ENCODE measurements around the gene TTC27.

TTC27 gene

DNA sequence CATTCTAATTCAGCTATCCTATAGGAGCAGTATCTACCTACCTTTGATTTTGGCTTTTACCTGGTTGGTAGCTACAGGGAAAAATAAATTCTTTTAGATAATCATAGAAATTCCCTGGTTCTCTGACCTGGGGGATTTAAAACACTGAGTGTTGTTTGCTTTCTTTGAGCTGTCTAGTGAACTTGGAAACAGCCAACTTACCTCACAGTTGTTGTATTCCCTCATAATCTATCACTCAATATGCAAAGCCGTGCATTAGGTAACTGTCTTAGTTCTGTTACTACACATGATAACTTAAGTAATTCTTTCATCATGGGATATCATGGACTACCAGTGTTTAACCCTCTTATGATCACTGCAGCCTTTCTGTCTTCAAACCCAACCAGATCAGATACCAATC lies 127.8 kb downstream of the TTC27 start:
- no peak for DNase-seq (ENCODE audit: low read depth)

DNA sequence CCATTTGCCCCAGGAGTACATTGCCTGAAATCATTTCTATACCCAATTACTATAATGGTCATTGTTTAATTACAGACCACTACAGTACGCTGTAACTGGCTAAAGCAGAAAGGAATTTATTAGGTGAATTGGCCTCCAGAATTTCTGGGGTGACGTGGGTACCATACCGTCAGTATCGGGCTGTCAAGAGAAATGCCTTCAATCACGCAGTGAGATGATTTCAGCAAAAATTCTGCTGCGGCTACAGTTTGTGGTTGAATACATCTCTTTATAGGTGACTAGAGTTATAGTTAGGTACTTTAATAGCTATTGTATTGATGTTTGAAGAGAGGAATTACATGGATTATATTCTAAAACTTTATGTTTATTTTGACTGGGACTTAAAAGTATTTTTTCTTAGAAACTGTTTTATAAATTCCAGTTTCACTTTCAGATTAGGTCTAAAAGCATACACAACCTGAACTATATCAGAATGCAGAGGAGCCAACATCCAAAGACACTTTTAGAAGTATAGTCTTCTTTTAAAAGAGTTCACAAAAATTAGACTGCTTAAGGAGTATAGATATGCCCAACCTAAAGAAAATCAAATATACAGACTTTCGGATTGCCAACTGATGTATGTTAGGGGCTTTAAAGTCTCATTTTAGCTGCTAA lies 128.4 kb downstream of the TTC27 start:
- DNase-seq (ENCODE audit: low read depth): no peak

- no peak for DNase-seq (ENCODE audit: low read depth)
Measured at GRCh38 chr2:32758232-32758631, 130.4 kb downstream of the TTC27 start.

DNA sequence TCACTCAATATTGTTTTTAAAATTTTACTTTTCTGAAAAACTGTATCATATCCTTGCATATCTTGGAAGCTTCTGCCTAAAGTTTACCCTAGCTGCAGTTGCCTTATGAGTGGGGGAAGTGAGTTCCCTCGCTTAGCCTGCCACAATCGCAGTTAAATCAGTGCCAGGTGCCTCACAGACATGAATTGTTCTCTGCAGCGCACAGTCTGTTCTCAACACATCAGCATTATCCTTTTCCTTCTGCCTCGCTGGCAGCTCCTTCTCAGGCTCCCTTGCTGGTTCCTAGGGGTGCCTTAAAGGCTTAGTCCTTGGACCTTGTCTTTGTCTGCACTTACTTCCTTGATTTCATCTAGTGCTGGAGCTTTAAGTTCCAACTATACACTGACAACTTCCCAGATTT lies 132.8 kb downstream of the TTC27 start:
- no peak for DNase-seq (ENCODE audit: low read depth)

- no peak for DNase-seq (ENCODE audit: low read depth)
Measured at GRCh38 chr2:32768387-32769174, 140.7 kb downstream of the TTC27 start.

- no peak for DNase-seq (ENCODE audit: low read depth)
Measured at GRCh38 chr2:32770360-32770759, 142.5 kb downstream of the TTC27 start.

DNA sequence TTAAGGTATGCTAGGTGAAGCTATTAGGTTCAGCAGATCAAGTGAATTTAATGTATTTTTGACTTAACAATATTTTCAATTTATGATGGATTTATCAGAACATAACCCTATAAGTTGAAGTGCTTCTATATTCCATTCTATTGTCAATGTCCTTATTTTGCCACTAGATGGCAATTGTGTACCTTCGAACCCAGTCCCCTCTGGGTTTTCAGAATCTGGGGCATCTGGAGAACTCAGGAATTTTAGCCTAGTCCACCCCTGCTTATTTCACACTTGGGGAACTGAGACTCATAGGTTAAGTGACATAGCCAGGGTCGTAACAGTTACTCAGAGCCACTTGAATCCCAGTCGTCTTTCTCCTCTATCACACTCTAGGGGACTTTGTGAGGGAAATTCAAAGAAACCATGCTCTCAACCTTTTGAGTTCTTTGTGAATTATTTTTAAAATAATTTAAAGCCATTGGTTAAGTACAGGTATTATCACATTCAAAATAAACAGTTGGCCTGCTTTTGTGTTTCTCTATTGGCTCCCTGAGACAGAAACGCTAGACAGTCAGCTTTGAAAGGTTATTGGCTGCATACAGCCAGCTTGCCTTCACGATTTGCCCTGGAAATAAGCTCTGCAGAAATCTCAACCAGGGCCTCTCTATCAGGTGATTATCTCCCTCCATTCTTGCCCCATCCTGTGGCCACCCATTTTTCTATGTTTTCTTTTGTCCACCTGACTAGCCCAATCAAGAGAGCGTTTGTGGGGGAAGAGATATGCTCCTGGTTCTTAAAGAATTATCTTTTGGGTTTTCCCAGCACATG lies 145.0 kb downstream of the TTC27 start:
- DNase-seq (ENCODE audit: low read depth): peak; percentile 18

GRCh38 chr2:32773448-32773808 lies 145.6 kb downstream of the TTC27 start:
- DNase-seq (ENCODE audit: low read depth): no peak

DNA sequence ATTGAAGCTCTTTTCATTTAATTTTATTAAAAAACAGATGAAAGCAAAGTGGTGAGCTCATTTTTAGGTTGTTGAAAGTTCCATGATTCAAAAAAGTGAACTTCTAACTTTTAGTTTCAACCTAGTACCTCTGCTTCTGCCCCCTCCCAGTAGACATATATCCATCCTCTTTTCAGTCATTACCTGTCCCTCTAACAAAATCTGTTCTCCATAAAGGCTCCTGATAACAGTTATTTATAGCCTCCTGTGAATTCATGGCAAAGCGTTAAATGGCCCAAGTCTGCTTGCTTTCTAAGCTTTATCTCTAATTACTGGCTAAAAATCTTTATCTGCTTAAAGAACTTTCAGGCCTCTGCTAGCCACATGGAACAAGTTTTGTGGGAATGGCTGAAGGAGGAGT lies 148.1 kb downstream of the TTC27 start:
- no peak for DNase-seq (ENCODE audit: low read depth)

DNA sequence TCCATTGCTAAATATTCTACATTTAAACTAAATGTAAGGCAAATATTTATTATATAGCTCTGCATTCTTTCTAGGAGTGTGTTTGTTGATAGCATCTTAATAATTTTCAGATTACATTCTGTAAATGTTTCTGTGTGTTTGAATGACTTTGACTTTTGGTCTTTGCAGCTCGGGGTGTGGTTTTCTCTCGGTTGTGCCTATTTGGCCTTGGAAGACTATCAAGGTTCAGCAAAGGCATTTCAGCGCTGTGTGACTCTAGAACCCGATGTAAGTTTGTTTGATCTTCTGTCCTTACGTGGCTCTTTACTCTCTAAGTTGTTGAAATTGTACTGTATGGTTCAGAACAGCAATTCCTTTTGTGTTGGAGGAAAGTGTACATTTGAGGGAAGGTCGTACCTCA lies 149.9 kb downstream of the TTC27 start:
- no peak for DNase-seq (ENCODE audit: low read depth)

- DNase-seq (ENCODE audit: low read depth): no peak
Measured at GRCh38 chr2:32780961-32781360, 153.1 kb downstream of the TTC27 start.

- DNase-seq (ENCODE audit: low read depth): no peak
Measured at GRCh38 chr2:32783469-32783868, 155.6 kb downstream of the TTC27 start.

DNA sequence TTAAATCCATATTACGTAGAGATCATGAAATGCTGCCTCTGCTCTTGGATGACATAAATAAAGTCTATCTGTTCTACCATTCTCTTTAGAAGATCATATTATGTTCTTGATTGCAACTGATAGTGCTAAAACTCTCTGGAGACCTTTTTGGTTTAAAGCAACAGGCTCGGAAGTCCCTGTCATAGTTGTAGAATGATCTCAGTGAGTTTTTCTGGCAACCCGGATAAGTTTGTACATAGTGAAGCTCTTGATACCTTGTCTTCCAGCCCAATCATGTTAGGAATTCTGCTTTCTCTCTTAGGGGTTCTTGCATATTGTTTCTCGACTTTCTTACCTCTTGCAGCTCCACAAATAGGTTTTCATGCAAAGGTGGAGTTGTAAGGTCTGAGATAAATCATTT lies 156.1 kb downstream of the TTC27 start:
- DNase-seq (ENCODE audit: low read depth): no peak

DNA sequence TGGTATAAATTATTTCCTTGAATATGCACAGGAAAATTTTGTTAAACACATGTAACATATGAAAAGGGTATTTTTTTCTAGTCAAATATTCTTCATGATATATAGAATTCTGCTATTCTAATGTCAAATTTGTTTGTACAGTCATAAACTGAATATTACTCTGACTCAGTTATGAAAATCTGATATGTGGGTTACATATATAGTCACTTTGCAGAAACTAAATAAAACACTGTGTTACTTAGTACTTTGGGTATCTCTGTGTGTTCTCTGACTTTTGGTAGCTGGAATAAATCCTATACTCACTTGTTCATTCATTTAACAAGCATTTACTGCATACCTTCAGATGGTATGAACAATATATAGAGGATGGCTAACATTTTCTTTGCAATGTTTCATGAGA lies 159.4 kb downstream of the TTC27 start:
- DNase-seq (ENCODE audit: low read depth): no peak

DNA sequence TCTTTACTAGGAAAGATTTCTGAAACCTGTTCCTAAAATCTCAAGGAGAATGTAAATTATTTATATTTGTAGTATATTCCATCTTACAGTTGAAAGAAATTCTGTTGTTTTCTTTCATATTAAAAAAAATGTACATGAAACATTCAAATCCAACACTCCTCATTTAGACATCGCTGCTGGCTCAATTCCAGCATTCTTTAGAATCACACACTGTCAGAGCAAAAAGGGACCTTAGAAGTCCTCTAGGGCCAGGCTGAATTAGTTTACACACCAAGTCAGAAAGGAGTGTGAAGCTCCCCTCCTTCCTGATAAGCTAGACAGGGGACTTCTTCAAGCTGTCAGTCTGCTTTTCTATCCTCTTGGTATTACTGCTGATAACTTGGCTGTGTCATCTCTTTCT lies 160.3 kb downstream of the TTC27 start:
- no peak for DNase-seq (ENCODE audit: low read depth)

DNA sequence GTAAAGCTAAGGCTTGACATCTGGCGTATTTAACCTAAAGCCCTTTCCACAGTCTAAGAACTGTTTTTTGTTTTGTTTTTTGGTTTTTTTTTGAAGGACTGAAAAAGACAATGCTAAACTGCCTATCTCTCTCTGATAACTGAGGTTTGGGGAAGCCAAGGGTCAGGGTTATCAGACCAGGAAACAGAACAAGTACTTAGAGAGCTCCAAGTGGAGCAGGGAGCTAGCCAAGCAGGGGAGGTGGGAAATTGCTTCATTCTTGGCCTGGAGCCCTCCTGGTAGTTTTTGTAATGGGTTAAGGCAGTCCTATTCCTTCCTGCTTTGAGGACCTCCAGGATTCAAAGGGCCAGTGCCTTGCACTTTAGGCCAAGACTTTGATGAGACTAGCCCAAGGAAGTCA lies 164.6 kb downstream of the TTC27 start:
- DNase-seq (ENCODE audit: low read depth): no peak

DNA sequence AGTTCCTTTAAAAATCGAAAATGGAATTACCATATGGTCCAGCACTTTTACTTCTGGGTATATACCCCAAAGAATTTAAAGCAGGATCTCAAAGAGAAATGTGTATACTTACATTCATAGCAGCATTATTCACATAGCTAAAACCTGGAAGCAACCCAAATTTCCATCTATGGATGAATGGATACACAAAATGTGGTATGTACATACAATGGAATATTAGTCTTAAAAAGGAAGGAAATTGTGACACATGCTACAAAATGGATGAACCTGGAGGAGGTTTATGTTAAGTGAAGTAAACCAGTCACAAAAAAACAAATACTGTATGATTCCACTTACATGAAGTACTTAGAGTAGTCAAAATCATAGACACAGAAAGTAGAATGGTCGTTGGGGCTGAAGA lies 171.0 kb downstream of the TTC27 start:
- peak; percentile 28 for DNase-seq (ENCODE audit: low read depth)

DNA sequence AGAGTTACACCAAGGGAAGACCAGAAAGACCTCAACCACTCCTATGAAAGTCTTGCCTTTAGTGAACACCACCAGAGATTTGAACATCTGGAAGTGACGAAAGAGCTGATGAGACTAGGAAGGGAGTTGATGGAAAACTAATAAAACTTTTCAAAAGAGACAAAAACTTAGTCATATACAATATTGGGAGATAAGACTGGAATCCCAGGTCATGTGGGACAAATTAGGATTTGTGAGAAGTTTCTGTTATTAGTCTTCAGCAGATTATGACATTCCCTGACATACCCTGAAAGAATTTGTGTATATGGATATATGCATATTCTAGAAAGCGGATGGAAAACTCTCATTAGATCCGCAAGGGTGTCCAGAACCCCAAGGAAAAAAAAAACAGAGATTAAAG lies 173.9 kb downstream of the TTC27 start:
- DNase-seq (ENCODE audit: low read depth): no peak

GRCh38 chr2:32802877-32803276 lies 175.0 kb downstream of the TTC27 start:
- no peak for DNase-seq (ENCODE audit: low read depth)

DNA sequence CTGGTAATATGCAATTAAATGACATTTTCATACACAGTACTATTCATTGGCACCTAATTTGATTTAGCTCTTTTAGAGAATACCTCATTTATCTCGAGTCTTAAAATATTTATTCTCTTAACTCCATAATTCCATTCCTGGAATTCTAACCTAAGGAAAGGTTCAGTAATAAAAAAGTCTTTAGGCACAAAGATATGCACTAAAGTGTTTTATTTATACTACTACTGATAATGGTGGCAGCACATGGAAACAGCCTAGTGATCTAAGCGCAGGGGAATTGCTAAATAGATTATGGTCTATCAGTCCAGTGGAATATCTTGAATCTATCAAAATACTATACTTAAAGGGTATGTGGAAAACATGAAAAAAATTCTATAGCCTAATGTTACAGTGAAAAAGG lies 176.4 kb downstream of the TTC27 start:
- DNase-seq (ENCODE audit: low read depth): no peak

- peak; percentile 31 for DNase-seq (ENCODE audit: low read depth)
Measured at GRCh38 chr2:32805104-32806095, 177.6 kb downstream of the TTC27 start.

DNA sequence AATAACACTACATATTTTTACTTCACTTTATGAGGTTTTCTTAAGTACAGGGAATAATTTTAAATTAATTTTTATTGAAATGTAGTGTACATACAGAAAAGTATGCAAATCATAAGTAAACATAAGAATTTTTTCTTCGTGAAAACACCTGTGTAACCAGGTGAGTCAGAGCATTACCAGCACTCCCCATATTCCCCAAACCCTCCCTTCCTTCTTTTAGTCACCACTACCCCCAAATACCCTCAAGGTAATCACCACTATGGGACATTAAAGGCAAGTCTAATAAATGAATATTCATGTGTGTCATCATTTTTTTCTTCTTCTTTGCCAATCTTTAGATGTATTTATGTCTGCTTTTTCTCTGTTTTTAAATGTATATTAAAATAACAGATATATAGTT lies 179.0 kb downstream of the TTC27 start:
- DNase-seq (ENCODE audit: low read depth): no peak

Data from non-pigmented ciliary epithelial cell (primary cell).